ENCODE measurements around the gene SLC25A11.

The SLC25A11 gene

DNA sequence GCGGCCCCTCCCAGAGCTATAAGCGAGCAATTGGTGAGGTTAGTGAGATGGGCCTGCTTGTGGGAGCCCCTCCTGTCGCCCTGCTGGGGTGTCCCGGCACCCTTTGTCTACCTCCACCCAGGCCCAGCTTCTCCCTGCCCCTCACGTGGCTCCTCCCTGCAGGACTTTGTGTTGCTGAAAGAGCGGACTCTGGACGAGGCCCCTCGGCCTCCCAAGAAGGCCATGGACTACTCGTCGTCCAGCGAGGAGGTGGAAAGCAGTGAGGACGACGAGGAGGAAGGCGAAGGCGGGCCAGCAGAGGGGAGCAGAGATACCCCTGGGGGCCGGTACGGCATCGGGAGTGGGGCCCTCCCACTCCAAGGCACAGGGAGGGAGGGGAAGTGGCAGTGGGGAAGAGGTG is 46.6 kb downstream of the SLC25A11 start:
- DNase-seq, result no peak

DNA sequence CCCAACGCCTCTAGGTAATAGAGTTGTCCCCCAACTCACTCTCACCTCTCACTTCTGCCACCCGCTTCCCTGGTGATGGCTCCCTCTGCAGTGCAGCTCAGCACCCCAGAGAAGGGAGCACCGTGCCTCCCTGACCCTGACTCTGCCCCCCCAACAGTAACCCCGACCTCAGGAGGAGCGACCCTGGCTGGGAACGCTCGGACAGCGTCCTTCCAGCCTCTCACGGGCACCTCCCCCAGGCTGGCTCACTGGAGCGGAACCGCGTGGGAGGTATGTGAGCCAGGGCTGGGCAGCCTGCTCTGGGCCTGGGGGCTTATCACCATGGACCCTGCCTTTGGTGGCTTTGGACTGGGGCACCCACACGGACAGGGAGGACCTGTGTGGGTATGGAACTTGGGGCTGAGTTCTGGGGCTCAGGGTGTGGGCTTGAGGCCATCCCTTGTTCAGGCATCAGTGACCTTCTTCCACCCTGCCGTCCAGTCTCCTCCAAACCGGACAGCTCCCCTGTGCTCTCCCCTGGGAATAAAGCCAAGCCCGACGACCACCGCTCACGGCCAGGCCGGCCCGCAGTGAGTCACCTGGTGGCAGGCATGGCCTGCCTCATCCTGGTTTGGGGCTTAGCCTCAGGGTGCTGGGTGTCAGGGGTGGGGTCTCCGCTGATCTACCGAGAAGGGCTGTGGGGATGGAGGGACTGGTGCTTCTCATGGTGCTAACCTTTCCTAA is 47.2 kb downstream of the SLC25A11 start:
- DNase-seq, result no peak

DNA sequence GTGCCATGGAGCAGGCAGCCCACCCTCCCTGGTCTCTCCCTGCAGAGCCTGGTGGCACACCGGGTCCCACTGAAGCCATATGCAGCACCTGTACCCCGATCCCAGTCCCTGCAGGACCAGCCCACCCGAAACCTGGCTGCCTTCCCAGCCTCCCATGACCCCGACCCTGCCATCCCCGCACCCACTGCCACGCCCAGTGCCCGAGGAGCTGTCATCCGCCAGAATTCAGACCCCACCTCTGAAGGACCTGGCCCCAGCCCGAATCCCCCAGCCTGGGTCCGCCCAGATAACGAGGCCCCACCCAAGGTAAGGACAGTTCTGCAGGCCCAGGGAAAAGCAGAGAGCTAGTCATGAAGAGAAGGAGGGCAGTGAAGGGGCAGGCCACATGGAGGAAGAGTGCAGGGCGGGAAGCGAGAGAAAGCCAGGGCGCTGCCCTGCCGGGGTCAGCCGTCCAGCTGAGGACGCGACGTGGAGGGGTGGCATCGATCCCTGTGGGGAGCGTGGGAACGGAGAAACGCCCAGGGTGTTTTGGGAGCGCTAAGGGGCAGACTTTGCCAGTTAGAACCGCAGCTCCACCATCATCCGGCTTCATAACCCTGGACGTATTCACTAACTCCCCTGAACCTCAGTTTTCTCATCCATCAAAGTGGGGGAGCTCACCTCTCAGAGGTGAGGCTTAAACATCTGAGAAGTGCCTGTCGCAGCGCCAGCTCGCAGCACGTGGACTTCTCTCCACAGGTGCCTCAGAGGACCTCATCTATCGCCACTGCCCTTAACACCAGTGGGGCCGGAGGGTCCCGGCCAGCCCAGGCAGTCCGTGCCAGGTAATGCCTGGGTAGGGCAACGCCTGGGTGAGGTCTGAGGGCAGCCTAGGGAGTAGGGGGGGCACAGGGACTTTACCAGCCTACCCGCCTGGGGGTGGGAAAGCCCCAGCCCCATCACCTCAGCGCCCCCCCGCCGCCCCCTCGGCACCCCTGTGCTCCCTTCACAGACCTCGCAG is 48.1 kb downstream of the SLC25A11 start:
- DNase-seq, result no peak

DNA sequence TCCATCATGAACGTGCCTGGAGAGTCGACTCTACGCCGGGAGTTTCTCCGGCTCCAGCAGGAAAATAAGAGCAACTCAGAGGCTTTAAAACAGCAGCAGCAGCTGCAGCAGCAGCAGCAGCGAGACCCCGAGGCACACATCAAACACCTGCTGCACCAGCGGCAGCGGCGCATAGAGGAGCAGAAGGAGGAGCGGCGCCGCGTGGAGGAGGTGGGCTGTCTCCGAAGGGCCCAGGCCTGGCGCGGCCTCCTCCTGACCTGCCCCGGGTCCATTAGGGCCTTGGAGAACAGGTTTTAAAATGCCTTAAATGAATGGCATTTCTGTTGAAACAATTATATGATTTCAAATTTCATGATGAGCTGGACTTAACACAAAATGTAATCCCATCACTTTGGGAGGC is 52.3 kb downstream of the SLC25A11 start:
- DNase-seq, result no peak
